Activated gamma-delta T cell treated with Interleukin-2 at 50 U/mL for 16 hours (primary cell): ENCODE data around the gene TAS2R20.
"Not testable (repeated sequence)": the region's sequence is repeated elsewhere in the genome, so short reads cannot be mapped to it uniquely, and the experiment has no call there.

ENCODE experiments used
- DNase-seq: peaks from one replicate; pipeline ENCODE4 v3.0.0-alpha.2; 2020

The TAS2R20 gene, protein sequence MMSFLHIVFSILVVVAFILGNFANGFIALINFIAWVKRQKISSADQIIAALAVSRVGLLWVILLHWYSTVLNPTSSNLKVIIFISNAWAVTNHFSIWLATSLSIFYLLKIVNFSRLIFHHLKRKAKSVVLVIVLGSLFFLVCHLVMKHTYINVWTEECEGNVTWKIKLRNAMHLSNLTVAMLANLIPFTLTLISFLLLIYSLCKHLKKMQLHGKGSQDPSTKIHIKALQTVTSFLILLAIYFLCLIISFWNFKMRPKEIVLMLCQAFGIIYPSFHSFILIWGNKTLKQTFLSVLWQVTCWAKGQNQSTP

DNA sequence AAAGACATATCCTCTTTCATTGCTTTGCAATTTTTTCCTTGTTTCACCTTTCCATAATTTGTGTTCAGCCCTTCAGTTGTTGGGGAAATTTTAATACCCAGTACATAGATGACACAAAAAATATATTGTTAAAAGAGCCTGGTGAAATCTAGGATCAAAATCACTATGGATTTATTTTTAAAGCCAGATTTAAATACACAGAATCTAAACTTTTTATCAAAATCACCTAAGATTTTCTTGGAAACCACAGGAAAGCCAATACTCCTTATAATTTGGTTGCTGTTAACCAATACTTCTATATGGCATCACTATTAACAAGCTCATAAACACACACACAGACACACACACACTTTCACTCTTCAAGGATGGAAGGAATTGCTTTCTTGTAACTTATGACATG lies at the start of gene TAS2R20:
Gene TAS2R20, minus strand, starts transcription at position 101 of the 400 bp plus-strand sequence. CDS start 429 bp downstream, outside the sequence.
- DNase-seq: no peak

DNA sequence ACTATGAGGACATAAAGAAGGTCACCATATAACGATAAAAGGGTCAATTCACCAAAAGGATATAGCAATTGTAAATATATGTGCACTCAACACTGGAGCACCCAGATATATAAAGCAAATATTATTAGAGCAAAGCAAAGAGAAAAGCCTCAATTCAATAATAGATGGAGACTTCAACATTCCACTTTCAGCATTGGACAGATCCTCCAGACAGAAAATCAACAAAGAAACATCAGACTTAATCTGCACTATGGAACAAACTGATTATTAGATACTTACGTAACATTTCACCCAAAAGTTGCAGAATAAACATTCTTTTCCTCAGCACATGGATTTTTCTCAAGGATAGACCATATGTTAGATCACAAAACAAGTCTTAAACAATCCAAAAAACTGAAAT lies 43.3 kb upstream of the TAS2R20 start:
- not testable (repeated sequence) for DNase-seq

DNA sequence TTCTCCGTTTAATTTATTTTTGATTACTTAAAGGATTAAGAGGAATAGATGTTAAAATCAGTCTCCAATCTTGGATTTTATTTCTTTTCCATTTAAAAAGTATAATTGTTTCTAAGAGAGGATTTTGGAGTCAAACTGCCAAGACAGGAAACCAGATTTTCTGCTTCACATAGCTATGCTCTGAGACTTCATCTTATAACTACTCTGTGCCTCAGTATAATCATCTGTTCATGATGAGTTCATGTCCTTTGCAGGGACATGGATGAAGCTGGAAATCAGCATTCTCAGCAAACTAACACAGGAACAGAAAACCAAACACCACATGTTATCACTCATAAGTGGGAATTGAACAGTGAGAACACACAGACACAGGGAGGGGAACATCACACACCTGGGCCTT lies 42.1 kb upstream of the TAS2R20 start:
- no peak for DNase-seq

DNA sequence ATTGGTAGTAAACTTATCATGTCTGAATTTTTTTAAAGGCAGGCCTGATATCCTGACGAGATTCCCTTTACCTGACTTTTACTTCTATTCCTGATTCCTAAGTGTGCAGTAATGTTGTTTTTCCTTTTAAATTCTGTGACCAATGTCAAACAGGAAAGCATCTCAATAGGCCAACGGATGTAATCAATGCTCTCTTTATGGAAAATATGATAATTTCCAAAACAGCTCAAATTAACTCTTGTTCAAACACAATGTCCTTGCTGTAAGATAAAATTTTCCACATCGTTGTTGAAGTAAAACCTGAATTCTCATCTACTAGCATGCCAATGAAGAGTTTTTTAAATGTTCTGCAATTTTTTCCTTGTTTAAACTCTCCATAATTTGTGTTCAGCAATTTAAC lies 41.1 kb upstream of the TAS2R20 start:
- no peak for DNase-seq

DNA sequence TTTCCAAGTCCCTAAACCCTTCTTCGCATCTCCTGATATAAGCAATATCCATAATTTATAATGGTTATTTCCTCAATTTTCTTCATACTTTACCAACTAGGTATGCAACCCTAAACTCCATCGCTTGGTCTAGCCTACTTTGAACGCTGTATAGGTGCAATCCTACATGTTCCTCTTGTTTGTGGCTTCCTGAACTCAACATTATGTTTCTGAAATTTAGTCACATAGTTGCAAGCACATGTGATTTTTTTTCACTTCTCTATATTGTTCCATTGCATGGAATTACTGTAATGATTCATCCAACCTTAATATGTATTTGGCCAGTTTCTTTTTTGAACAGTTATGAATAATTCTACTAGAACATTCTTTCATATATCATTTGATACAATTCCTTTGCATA lies 35.9 kb upstream of the TAS2R20 start:
- DNase-seq: not testable (repeated sequence)

DNA sequence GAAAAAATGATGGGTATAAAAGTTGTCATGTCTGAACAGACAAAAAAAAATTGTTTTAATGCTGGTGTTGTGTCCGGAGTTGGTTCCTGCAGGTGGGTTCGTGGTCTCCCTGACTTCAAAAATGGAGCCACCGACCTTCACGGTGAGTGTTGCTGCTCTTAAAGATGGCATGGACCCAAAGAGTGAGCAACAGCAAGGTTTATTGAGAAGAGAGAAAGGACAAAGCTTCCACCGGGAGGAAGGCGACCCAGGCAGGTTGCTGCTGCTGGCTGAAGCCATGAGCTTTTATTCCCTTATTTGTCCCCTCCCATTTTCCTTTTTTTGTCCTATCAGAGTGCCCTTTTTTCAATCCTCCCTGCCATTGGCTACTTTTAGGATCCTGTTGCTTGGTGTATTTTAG lies 33.2 kb upstream of the TAS2R20 start, which contains the start of gene TAS2R31:
Gene TAS2R31, minus strand, starts transcription at position 101 of the 400 bp plus-strand sequence. Its CDS starts 72 bp downstream, at position 29.
- no peak for DNase-seq

DNA sequence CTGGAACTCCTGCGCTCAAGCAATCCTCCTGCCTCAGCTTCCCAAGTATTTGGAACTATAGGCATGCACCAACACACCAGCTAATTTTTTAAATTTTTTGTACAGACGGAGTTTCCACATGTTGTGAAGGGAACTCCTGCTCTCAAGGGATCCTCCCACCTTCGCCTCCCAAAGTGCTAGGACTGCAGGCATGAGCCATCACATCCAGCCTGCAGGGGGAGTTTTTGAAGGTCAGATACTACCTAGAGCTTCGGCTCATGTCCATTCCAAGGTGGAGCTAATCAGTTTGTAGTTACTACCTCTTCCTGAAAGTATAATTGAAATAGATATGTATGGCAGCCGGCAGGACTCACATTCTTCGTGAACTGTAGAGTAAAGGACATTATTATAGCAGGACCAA lies 28.0 kb upstream of the TAS2R20 start:
- no peak for DNase-seq

DNA sequence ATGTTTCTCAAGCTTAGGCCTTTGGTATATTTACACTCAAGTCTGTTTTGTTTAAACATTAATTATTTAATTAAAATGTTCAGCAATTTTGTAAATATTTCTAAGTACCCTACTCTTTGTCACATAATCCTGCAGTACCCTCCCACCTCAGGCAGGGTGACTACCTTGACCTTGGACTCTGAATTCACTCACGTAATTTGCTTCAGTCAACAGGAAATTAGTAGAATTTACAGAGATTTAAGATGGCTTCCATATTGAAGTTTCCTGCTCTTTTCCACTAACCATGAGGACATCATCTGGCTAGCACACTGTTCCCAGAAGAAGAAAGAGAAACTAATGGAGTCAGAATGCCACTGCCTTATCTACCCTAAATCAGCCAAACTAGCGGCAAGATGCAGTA lies 25.3 kb upstream of the TAS2R20 start:
- DNase-seq: no peak

DNA sequence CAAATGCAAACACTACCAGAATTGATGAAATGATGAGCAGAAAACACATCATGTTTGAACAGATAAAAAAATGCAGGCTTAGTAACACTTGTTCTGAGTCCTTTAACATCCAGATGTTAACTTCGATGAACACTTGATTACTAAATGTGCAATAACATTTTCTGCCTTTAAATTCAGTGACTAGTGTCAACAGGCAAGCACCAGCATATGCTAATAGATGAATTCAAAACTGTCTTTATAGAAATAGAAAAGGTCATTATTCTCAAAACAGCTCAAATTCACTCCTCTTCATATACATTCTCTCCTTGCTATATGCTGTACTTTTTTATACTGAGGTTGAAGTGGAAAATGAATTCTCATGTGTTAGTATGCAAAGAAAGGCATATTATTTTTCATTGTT lies 24.4 kb upstream of the TAS2R20 start, which contains the start of gene TAS2R19:
Gene TAS2R19, minus strand, starts transcription at position 101 of the 400 bp plus-strand sequence. Its CDS starts 49 bp downstream, at position 52.
- DNase-seq: no peak

DNA sequence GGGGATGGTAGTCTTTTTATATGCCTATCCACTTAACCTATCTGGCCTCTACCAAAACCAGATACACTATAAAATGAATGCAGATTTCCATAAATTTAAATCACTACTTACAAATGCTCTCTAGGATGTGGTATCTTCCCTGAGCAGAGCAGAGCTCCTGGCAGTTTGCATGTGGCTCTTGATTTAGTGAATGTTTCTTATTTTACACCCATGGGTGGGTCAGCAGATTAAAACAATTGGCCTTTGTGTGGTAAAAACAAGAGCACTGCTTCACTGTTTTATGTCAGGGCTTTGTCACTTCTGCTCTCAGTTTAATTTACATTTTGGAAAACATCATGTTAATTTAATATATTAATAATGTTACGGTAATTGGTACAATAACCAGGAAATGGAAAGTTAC lies 18.8 kb upstream of the TAS2R20 start:
- no peak for DNase-seq

DNA sequence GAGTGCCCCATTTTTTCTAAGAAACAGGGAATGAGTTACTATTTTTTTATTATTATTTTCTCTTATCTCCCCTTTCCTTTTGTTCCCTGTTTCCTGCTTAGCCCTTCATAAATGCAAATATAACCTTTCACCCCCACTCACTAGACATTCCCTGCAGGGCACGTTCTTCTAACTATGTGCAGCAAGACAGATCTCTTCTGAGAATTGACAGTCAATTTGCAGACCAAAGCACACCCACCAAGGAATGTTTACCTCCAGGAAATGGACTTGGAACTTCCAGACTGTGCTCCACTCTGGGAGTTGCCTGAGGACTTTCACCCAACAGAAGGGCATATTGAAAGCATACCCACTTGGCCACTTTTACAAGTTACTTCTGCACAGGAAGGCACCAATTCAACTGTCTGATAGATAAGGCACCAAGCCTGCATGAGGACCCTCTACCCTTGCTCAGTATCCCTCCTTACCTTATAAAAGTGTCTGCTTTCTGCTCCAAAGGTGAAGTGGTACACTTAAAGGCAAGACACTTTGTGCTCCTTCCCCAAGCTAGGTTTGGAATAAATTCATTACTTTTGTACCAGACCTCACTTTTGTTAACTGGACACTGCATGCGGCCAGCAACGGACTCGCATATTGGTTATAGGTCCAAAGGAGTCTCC lies 17.8 kb upstream of the TAS2R20 start:
- DNase-seq: no peak

DNA sequence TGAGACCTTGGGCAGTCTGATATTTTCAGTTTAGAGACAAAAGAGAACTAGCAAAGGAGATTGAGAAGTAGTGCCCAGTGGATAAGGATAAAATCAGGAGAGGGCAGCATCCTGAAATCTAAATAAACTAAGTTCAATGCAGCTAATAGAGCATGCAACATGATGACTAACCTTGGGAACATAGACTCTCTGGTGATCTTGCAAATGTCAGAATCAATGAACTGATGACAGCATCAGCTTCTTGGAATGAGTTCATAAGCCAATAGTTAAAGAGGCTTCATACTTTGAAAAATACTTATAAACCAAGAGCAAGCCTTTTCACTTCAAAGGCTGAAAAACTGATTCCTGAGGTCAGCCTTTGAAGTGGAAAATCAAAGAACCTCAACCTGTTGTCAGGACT lies 16.1 kb upstream of the TAS2R20 start:
- DNase-seq: no peak

DNA sequence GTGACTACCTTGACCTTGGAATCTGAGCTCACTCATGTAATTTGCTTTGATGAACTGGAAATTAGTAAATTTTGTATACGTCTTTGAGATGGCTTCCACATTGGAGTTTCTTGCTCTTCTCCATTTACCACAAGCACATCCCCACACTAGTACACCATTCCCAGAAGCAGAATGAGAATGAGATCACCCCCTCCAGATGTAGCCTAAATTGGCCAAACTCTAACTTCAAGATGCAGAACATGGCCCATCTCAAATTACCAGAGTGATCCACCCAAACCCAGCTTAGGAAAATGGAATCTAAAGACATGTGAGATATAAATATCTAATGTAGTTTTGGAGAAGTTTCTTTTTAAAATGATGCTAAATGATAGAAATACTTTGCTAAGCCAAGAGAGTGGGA lies 9.5 kb upstream of the TAS2R20 start:
- no peak for DNase-seq

DNA sequence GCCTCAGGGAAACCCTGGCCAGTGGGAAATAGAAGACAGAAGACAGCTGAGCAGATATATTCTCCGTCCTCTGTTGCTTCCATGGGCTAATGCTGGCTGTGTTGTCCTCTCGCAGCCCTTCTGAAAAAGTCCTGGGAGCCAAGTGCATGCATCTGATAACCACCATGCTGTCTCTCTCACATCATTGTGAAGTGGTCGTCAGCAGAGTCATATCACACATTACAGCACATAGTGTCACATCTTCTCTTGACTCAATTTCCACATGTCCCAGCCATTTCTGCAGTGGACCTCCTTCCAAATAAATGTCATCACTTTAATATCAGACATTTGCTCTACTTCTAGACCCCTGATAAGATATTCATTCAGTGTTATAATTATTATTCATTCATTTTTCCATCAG lies 3.8 kb downstream of the TAS2R20 start:
- no peak for DNase-seq

DNA sequence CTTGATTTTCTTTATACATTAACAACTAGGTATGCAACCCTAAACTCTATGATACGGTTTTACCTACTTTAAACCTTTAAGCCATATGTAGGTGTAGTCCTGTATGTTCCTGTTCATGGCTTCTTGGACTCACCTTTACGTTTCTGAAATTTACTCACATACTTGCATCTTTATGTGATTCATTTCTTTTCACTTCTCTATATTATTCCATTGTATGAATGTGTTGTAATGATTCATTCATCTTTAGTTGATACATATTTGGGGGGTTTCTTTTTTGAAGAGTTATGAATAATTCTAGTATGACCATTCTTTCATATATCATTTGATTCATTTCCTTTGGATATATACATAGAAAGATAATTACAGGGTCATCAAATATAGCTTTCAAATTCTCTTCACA lies 9.0 kb downstream of the TAS2R20 start:
- DNase-seq: no peak

DNA sequence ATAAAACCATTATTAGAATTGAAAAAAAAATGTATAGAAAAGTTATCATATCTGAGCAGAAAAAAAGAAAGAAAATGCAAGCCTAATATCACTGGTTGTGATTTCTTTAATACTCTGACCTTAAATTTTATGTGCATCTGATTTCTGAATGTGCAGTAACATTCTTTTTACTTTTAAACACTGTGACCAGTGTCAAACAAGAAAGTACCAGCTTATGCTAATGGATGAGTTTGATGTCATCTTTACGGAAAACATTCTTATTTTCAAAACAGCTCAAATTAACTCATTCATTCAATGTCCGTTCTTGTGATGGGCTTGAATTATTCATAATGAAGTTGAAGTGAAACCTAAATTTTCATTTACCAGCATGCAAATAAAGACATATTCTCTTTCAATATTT lies 11.3 kb downstream of the TAS2R20 start, which contains the start of gene TAS2R50:
Gene TAS2R50, minus strand, starts transcription at position 101 of the 400 bp plus-strand sequence. Its CDS starts 52 bp downstream, at position 49.
- DNase-seq: no peak

DNA sequence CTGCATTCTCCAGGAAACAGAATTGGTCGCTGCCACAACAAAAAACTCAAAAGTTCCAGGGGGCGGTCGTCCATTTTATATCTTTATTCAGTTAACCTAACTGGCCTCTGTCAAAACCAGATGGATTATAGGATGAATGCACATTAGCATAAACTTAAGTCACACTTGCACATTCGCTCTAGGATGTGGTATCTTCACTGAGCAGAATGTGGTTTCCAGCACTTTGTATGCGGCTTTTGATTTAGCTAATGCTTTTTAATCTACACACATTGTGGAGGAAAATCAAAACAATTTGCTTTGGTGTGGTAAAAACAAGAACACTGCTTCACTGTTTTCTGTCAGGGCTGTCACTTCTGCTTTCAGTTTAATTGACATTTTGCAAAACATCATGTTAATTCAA lies 15.9 kb downstream of the TAS2R20 start:
- DNase-seq: peak; percentile 29

DNA sequence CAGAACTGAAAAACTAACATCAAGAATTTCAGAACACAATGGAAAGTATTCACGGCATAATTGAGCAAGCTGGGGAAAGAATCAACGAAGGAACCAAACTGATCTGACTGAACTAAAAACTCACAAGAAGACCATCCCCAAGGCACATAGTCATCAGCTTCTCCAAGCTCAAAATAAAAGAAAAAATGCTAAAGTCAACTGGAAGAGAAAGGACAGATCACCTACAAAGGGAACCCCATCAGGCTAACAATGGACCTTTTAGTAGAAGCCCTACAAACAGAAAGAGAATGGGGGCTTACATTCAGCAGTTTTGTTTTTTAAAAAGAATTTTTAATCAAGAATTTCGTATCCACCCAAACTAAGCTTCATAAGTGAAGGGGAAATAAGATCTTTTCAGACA lies 23.1 kb downstream of the TAS2R20 start:
- no peak for DNase-seq

DNA sequence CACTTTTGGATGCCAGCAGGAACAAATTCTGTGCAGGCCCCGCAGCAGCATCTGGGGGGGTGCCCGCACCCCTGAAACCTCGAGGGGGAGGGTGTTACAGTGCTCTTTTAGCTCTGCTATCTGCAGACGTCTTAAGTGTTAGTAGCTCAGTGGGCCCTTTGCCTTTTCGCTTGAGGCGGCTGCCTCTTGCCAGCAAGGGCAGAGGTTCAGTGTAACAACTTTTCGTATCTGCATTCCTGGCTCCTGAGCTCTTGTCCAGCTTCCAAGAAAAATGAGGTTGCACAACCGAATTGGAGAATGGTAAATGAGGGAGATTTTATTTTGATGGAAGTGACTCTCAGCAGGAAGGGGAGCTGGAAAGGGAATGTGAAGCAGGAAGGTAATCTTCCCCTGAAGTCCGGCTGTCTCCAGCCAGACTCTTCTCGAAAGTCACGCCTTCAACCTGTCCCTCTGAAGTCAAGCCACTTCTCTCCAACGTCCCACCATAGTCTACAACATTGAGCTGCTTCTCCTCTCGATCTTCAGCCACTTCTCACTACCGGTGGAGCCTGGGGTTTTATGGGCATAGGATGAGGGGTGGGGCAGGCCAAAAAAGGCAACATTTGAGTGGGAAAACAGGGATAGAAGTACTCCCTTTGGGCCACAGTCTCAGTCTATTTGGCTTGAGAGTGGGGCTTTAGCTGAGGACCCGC lies 29.2 kb downstream of the TAS2R20 start:
- DNase-seq: no peak

DNA sequence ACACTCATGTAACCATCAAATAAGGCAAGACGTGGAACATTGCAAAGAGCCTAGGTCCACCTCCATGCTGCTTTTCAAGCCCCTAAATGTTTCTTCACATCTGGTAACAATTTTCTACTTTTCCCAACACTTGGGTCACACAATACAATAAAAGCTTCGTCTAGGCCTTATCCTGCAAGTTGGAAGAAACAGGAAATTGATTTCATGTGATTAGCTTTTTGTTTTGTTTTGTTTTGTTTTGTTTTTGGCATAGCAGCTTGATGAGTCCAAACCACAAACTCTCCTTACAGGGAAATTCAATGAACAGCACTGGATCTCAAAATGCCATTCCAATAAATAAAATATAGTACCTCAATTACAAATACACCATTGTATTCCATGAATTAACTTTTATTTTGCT lies 30.7 kb downstream of the TAS2R20 start:
- no peak for DNase-seq

DNA sequence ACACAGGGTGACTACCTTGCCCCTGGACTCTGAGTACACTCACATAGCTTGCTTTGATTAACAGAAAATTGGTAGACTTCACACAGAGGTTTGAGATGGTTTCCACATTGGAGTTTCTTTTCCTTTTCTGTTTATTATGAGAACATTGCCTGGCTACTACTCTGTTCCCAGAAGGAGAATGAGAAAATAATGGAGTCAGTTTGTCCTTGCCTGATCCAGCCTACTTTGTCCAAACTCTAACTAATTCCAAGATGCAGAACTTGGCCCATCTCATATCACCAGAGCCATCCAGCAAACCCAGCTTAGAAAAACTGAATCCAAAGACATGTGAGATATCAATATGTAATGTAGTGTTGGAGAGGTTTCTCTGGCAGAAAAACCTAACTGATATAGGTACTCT lies 31.8 kb downstream of the TAS2R20 start:
- DNase-seq: no peak

DNA sequence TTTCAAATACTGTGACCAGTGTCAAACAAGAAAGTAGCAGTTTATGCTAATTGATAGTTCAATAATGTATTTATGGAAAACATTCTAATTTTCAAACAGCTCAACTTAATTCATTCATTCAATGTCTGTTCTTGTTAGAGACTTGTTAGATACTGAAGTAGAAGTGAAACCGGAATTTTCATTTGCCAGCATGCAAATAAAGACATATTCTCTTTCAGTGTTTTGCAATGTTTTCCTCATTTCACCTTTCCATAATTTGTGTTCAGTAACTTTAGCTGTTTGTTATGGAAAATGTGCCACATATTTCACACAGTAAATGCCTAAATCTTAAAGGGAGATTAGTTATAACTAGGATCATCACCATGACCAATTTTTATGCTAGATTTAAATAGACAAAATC lies 32.6 kb downstream of the TAS2R20 start:
- DNase-seq: no peak

DNA sequence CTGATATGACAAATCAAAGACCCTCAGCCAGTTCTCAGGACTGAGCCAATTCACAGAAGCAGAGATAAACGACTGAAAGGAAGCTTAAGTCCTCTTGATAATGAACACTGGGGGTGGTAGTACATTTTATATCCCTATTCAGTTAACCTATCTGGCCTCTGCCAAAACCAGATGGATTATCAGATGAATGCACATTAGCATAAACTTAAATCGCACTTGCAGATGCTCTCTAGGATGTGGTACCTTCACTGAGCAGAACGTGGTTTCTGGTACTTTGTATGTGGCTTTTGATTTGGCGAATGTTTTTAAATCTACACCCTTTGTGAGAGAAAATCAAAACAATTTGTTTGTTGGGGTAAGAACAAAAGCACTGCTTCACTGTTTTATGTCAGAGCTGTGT lies 37.9 kb downstream of the TAS2R20 start:
- no peak for DNase-seq

DNA sequence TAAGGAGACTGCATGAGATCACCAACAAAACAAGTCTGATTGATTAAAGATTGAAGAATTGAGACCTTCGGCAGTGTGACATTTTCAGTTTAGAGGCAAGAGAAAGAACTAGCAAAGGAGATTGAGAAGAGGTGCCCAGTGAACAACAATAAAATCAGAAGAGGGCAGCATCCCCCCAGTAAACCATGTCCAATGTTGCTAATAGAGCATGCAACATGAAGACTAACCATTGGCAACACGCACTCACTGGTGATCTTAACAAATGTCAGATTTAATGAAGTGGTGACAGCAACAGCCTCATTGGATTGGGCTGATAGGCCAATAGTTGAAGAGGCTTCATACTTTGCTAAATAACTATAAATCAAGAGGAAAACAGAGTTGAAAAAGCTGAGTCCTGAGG lies 38.3 kb downstream of the TAS2R20 start:
- no peak for DNase-seq
